Germinal center (tissue), 1 donor: Measurements from ENCODE around the gene QKI.

Experiments
- DNase-seq: peaks from one replicate; pipeline ENCODE4 v3.0.0; 2012; ENCODE audit warnings: mixed read lengths, low spot score

QKI gene

DNA sequence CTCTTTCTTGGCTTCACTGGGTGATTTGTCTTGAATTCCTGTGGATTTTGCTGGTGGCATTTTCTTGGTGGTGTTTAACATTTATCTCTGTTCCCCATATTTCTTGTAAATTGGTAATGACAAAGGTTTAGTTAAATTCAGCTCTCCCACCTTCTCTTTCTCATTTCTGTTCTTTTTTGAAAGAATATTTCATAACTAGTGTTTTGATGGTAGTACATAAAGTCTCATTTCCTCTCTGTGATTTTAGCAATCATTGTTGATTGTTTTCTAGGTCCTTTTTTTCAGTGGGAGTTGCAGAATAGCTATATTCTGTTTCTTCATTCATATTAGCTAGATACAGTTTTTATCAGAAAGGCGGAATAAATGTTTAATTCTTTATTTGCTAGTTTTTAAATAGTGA, 73.1 kb downstream of the QKI start:
- no peak for DNase-seq

DNA sequence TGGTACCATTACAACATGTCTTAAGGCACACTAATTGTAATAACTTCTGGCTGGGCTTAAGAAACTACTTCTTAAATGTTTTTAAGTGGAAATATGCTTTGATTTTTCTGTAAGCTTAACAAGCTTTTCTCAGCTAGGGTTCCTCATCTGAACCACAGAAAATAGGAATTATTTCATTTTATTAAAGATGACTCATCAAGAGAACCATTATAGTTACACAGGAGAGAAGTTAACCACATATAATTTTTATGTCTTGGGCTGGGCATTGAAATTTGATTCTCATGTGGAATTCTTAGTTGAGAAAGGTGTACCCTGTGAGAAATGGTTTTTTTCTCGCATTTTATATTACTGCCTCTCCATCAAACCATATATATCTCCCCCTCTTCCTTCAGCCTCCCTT, 75.1 kb downstream of the QKI start:
- DNase-seq: no peak

DNA sequence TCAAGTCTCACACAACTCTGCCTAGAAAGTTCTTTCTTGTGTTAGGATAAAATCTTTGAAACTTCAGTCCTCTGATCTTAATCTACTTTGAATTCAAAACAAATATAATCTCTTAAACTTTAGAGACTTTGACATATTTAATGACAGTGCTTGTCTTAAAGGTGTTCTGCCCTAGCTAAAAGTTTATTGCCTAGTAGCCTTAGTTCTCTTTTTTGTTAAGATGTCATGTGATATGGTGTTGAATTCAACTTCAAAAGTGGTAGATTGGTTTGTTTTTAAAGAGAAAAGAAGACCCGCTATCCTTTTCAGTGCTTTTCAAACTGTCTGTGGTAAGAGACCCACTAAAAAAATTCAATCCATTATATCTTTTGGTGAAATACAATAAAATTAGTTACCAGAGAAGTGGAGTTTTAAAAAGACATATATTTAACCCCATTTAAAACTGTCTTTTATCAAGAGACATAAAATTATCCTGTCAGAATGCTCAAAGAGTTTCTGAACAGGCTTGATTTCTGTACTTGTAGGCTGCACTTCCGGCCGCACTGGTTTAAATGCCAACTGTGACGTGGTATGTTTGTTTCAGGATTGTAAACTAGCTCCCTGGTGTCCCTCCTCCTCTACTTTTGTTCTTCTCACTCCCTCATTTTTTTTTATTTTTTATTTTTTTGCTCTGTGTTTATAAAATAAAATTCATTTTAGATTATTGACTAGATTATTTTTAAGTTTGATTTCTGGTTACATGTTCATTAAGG, 76.5 kb downstream of the QKI start:
- no peak for DNase-seq

DNA sequence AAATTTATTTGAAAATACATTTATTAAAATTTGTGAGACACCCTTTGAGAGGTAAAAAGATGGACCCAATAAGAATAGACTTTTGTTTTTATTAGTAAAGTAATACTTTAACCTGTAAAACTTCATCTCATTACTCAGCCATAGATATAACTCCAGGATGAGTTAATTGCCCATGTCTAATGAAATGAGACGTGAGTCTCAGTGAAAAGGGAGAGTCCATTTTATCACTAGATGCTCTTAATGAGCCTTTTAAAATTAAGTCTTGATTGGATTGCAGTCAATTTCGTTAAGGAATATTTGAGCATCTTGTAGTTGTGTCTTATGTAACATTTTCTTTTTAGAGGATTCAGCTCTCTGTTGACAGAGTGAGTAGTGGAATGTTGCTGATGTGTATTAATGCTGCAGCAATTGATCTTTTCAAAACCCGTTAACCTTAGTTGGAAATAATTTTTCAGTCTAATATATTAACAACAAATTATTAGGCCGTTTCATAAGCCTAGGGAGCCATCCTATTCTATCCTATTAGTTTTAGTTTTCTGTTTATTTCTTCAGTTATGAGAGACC, 77.3 kb downstream of the QKI start:
- DNase-seq: no peak

DNA sequence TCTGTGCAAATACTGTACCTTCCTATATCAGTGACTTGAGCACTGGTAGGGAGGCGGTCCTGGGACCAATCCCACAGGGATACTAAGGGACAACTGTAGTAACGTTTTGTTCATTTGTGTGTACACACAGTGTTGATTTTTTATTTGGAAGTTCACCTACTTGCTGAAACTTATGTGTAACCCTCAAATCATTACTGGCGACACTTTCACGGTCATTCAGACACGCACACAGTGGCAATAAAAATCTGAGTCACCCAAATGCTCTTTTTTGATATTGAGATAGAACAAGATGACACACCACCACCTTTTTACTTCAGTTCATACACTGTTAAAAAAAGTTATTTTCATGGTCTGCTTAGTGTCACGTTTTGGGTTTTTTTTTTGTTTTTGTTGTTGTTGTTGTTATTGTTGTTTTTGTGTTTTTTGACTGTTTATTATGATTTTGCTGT, 79.8 kb downstream of the QKI start:
- DNase-seq: no peak

DNA sequence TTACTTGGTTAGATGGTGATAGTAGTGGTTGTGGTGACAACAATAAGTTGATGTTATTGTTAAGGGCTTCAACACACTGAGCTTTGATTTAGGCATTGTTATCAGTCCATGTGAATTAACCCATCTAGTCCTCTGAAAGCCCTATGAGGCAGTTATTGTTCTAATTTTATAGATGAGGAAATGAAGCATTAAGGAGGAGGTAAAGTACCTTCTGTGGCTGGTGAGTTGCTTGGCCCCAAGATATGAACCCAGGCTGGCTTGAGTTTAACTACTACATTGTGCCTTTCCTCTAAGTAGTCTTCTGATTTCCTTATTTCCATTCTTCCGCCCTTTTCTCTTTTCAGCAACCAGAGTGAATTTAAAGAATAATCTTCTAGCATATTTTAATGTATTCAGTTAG, 81.7 kb downstream of the QKI start:
- no peak for DNase-seq

DNA sequence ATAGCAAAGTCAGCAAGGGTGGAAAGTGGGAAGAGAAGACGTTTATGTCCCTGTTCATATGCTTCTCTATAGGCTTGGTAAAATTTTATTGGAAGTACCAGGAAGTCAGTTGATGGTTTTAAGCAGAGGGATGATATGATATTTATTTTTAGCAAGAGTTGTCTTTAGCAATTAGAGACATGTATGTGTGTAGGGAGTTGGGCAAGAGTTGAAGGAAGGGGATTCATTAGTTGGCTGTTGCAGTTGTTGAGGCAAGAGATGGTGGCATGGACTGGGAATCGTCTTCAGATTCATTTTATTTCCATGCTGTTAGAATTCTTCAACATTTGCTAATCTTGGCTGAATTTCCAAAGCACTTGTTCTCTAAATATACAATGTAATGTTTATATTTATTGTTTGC, 85.6 kb downstream of the QKI start:
- DNase-seq: no peak

DNA sequence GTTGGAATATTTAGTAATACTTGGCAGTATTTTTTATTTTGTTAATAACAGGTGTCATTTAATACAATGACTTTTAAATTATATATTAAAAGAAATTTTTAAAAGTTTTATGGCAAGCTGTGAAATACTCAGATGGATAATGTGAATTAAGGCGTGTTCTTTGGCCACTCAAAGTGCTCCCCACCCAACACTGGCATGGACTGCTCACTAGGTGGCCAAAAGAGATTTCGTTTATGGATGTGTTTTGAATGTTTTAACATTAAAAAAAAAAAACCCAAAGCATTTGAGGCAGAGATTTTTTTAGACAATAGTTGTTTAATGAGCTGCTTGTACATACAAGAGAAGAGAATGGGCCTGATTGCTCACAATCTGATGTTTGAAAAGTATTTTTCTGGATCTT, 86.5 kb downstream of the QKI start:
- DNase-seq: no peak

DNA sequence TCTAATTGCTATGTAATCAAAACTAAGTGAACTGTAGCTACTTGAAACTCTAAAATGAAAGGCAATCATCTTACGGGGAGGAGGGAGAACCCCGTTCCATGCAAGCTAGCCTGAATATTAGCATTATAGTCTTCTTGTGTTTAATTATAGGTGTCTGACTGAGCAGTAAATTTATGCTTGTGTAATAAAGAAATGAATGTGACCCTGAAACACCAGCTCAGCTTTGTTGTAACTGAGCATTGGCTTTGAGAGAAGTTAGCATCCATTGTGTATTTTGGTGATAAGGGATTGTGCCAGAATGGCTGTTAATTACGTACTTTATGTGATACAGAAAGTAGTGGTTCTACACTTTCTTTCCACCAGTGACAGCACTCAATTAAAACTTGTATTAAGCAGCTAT, 86.9 kb downstream of the QKI start:
- no peak for DNase-seq

DNA sequence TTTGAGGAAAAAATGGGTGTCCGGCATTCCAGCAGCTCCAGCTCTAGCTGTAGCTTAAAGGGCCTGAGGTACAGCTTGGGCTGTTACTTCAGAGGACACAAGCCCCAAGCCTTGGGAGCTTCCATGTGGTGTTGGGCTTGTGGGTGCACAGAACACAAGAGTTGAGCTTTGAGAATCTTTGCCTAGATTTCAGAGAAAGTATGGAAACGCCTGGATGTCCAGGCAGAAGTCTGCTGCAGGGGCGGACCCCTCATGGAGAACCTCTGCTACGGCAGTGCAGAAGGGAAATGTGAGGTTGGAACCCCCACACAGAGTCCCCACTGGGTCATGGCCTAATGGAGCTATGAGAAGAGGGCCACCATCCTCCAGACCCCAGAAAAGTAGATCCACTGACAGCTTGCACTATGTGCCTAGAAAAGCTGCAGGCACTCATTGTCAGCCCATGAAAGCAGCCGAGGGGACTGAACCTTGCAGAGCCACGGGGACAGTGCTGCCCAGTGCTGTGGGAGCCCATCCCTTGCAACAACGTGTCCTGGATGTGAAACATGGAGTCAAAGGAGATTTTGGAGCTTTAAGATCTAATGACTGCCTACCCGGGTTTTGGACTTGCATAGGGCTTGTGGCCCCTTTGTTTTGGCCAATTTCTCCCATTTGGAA, 90.6 kb downstream of the QKI start:
- DNase-seq: no peak

DNA sequence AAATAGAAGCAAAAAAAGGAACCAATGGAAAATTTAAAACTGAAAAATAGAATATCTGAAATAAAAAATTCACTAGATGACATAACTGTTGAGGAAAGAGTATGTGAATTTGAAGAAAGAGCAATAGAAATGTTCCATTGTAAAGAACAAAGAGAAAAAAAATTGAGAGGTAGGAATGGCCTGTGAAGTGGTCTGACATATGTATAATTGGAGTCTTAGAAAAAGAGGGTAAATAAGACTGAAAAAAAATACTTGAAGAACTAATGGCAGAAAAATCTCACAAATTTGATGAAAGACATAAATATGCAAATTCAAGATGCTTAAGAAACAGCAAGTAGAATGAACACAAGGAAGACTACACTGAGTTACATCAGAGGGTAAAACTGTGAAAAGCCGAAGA, 93.4 kb downstream of the QKI start:
- DNase-seq: no peak

DNA sequence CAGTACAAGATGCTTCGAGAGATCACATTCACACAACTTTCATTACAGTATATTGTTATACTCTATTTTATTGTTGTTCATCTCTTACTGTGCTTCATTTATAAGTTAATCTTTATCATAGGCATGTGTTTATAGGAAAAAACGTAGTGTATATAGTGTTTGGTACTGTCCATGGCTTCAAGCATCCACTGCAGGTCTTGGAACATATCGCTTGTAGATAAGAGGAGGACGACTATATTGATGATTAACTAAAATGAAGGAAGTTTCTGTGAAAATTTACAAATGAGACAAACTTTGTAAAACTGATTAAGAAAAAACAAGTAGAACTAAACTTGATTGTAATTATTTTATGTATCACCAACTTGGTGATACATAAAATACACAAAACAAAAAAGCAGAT, 98.5 kb downstream of the QKI start:
- DNase-seq: no peak

DNA sequence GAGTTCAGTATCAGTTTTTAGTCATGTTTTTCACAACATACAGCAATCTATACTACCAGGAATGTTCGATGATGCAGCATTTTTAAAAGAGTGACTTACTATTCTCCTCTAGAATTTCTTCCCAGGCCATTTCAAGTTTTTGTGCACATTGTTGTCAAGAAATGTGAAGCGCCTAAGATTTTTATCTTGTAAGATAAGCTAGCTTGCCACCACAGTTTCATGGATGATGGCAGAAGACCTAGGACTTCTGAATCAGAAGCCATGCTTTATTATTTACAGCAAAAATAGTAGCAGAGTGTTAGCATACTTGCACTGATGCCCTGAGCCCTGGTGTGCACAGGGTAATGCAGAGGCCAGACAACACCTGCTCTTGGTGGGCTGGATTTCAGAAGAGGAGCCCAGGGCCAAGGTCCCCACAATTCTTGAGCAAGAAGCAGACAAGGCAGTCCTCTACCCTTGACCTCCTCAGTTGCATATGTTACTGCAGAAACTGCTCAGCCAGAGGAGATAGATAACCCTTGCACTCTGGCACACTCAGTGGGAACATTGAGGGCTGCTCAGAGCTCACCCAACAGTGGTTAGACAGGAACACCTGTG, 99.2 kb downstream of the QKI start:
- DNase-seq: no peak

DNA sequence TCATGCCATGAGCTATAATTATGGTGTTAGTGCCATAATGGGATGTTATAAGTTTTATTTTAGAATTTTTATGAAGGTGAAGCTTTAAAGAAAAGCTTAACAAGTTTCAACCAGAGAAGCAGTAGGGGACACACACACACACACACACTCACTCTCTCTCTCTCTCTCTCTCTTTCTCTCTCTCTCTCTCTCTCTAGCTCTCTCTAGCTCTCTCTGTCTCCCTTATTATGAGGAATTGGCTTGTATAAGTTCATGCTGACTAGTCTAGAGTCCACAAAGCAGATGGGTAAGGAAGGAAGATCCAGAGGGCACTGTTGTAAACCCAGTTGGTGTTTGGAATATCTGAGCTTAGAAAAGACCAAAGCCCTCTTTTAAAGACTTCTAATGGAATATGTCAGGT, 102.4 kb downstream of the QKI start:
- DNase-seq: no peak

DNA sequence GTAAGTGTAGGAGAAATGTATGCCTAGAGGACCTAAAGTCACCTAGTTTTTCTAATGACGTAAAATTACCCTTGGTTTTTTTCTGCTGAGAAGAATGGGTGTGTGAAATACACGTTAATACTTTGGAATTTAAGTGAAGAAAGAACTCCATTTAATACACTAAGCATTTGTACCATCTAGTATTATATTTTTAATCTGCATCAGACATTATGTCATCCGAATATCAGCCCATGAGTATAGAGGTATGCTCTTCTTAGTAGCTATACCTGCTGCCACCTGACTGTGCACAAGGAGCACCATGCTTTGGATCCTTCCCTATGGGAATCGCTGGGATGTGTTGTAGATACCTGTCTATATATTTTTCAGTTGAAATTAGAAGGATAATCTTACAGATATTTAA, 106.4 kb downstream of the QKI start:
- no peak for DNase-seq

DNA sequence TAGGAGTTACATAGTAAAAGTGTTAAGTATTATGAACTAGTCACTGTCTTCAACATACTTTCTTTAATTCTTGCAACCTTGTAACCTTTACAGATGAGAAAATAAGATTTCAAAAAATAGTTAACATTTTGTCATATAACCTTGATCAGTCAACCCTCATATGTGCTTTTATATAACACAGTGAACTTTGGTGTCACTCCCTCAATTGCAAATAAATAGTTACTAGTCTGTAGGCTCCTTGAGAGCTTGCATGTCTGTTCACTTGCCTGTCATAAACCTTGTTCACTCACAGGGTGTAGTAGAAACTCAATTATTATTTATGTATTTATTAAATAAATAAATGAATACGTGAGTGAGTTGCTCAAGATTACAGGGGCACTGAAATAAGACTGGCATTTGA, 107.5 kb downstream of the QKI start:
- no peak for DNase-seq

DNA sequence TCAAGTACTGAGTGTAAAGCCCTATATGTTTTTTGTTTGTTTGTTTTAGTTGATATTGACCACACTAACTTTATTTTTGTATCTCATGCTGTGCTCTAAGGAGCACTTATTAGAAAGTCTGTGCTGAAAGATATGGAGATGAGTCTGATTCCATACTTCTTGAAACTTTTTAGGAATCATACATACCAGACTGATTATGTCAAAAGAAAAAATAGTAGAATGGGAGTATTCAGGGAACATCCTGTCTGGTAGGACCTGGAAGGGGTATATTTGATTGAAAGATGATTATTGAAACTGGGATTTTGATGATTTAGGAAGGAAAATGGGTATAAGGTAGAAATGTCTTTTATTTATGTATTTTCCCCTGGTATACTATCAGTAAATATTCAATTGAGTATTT, 111.4 kb downstream of the QKI start:
- no peak for DNase-seq

DNA sequence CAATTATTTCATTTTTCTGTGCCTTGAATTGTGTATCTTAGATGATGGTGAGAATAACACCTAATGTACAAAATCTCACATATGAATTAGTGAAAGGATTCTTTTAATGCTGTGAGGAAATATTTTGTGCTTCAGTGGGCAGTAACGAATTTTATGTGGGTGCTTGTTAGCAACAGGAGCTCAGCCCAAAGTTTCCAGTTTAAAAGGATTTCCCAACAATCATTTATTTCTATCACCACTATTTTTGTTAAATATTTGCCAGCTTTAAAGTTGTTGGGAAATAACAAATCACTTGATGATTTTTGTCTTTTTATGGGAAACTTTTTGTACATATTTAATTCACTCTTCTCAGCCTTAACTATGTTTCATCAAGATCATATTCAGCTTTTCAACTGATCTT, 111.8 kb downstream of the QKI start:
- no peak for DNase-seq

DNA sequence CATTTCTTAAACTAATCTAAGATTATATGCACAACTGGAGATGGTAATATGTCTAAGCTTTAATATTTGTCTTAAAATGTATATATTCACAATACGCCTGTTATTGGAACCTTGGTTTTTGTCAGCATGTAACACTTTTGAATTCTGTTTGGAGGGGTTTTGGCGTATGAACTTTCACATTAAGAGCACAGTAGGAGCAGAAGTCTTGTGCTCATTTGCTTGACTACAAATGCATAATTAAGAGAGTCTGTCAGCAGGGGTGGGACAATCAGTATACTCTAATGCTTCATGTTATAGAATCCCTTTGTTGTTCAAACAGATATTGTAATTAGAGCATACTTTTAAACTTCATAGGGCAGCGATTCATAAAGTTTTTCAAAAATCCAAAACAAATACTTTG, 112.8 kb downstream of the QKI start:
- DNase-seq: no peak

DNA sequence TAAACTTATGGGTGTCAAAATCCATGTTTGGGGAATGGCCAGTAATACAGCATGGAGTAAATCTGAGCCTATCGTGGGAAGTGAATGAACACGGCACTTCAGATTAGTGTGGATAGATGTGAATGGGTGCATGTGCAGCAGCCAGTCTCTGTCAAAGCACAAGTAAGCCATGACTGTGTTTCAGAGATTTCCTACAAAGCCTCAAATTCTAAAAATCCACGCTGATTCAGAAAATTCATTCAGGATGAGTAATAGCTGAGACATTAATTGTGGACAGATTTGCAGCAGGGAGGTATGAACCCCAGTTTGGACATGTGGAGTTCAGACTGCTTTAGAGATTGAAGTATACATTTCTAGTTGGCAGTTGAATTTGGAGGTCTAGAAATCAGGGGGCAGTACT, 115.1 kb downstream of the QKI start:
- no peak for DNase-seq

DNA sequence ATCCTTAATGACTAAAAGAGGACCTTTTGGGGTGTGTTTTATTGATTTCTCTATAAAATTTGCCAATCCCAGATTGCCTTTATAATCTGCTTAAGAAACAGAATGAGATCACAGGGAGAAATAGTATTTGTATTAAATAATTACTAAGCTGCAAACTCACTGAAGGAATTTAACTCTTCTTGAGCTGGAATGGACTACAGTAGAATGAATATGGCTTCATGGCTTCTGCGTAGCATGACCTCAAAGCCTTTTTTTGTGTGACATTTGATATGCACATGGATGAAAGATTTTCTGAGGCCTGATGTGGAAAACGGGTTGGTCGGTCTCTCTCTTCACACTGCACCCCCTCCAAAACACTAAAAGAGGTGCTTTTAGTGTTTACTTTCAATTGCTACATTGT, 115.9 kb downstream of the QKI start:
- DNase-seq: no peak

DNA sequence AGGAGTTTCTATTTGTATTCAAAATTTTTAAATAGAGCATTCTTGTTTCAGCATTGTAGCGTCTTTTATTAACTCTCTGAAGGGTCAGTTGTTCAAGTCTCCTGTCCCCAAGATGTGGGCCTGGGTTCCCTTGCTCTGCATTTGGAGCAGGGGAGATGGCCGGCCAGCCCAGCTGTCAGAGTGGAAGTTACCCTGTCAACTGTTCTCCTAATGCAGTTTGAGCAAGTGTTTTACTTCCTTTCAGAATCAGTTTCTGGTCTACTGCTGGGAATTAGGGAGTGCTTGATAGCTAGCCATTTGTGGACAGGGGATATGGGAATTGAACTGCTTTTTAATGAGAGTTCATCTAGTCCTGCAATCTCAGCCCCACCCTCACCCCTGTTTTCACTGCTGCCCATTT, 116.6 kb downstream of the QKI start:
- DNase-seq: no peak

DNA sequence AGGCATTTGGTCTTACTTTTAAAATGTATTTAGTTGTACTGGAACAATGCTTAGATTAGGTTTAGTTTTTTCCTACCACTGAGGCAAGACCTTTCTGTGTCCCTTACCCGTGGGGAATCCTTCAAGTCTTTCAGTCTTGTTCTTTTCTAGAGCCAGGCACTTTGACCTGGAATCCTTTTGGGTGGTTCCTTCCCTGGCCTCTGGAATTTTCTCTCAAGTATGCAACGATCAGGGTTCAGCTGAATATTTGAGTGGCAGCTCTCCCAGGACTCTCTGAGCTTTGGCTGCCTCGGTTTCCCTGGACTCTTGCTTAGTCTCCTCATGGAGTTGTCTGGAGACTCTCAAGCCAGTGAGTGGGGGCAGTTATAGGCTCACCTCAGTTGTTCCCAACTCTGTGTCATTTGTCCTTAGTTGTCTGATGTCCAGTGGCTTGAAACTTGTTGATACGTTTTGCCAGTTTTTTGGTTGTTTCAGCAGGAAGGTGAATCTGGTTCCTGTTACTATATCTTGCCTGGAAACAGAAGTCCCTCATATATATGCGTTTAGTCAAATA, 118.1 kb downstream of the QKI start:
- no peak for DNase-seq
